ENCODE results near the gene CLEC20A.

- TF ChIP-seq RAD21 (IDR thresholded peaks at IDR 0.05; ENCODE audit: low read depth) (no peak), YY1 (IDR thresholded peaks at IDR 0.05; ENCODE audit: low read depth) (no peak), MAX (IDR thresholded peaks at IDR 0.05) (no peak), EP300 (IDR thresholded peaks at IDR 0.05; ENCODE audit: borderline replicate concordance) (no peak), FOXM1 (IDR thresholded peaks at IDR 0.05; ENCODE audit: borderline replicate concordance, low read depth) (no peak)
Measured at GRCh38 chr1:178461701-178462100, 35.1 kb downstream of the CLEC20A start.
